ENCODE results near the gene SYNPR. TPM values are rescaled to one million over a fixed set of nuclear protein-coding genes. Genes with fewer than 3 reads are reported as not detected.

SYNPR gene
- polyA plus RNA-seq, 3 donors: not detected

- Histone ChIP-seq H3K4me1 (ENCODE audit: control insufficient read depth in 1 of 2, insufficient read depth in 2 of 2, low read length in 2 of 2) (no peaks in the 10 kb centered on the region), H3K27me3 (ENCODE audit: control insufficient read depth in 2 of 2, insufficient read depth in 2 of 2, low read length in 2 of 2) (no peaks in the 10 kb centered on the region), H4K20me1 (ENCODE audit: insufficient read depth, low read length) (no peaks in the 10 kb centered on the region), H3K27ac (ENCODE audit: low read depth in 1 of 2, low read length in 2 of 2) (no peak overlapping the region), H3K4me3 (replicated peaks in 1 of 3; ENCODE audit: low read depth in 2 of 3, low read length in 3 of 3) (no peak overlapping the region), H3K36me3 (replicated peaks in 1 of 2; ENCODE audit: control insufficient read depth in 1 of 2, insufficient read depth in 2 of 2, low read length in 2 of 2) (no peaks in the 10 kb centered on the region), H3K4me2 (replicated peaks; ENCODE audit: extremely low read depth, low read length, poor library complexity, severe bottlenecking) (no peak overlapping the region), H3K9me3 (replicated peaks in 1 of 2; ENCODE audit: control insufficient read depth in 1 of 2, insufficient read depth in 1 of 2, low read length in 2 of 2) (no peaks in the 10 kb centered on the region), H3K79me2 (ENCODE audit: insufficient read depth, low read length) (no peaks in the 10 kb centered on the region), H3K9ac (ENCODE audit: insufficient read depth, low read length, poor library complexity, severe bottlenecking) (no peak overlapping the region), H2AFZ (ENCODE audit: insufficient read depth, low read depth, low read length, poor library complexity, severe bottlenecking) (no peak overlapping the region)
- WGBS (ENCODE audit: insufficient coverage): 96% methylated on average over 2 of the region's 4 CpGs
- peaks cover 0 to 1% (median 0%) of the 10 kb centered on the region in 3 donors for H3K27me3 Mint-ChIP-seq (ENCODE audit: low read depth in 3 of 3)
- peaks cover 0 to 5% (median 0%) of the 10 kb centered on the region in 7 donors for H3K9me3 Mint-ChIP-seq
- H3K27ac Mint-ChIP-seq: peak overlapping the region in 1 of 7 donors; percentile 14
- no peak for DNase-seq
- H3K36me3 Mint-ChIP-seq: no peaks in the 10 kb centered on the region
- H3K4me1 Mint-ChIP-seq: no peaks in the 10 kb centered on the region
- intact Hi-C loops (cut with micrococcal nuclease): no loop called here
- TF ChIP-seq, protein P1, sequence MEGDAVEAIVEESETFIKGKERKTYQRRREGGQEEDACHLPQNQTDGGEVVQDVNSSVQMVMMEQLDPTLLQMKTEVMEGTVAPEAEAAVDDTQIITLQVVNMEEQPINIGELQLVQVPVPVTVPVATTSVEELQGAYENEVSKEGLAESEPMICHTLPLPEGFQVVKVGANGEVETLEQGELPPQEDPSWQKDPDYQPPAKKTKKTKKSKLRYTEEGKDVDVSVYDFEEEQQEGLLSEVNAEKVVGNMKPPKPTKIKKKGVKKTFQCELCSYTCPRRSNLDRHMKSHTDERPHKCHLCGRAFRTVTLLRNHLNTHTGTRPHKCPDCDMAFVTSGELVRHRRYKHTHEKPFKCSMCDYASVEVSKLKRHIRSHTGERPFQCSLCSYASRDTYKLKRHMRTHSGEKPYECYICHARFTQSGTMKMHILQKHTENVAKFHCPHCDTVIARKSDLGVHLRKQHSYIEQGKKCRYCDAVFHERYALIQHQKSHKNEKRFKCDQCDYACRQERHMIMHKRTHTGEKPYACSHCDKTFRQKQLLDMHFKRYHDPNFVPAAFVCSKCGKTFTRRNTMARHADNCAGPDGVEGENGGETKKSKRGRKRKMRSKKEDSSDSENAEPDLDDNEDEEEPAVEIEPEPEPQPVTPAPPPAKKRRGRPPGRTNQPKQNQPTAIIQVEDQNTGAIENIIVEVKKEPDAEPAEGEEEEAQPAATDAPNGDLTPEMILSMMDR (IDR thresholded peaks at IDR 0.05): no peak
- H3K4me3 Mint-ChIP-seq: no peak overlapping the region
Measured at GRCh38 chr3:63609834-63610233, 331.7 kb downstream of the SYNPR start.

- H2AFZ ChIP-seq (ENCODE audit: insufficient read depth, low read depth, low read length, poor library complexity, severe bottlenecking): no peak overlapping the region
- H3K4me3 ChIP-seq (replicated peaks in 1 of 3; ENCODE audit: low read depth in 2 of 3, low read length in 3 of 3): no peak overlapping the region
- WGBS (ENCODE audit: insufficient coverage): no CpG with 5 or more reads among the region's 1 CpG
- no peak overlapping the region for H3K4me2 ChIP-seq (replicated peaks; ENCODE audit: extremely low read depth, low read length, poor library complexity, severe bottlenecking)
- no peaks in the 10 kb centered on the region for H4K20me1 ChIP-seq (ENCODE audit: insufficient read depth, low read length)
- no peak for DNase-seq
- no peaks in the 10 kb centered on the region for H3K36me3 ChIP-seq (replicated peaks in 1 of 2; ENCODE audit: control insufficient read depth in 1 of 2, insufficient read depth in 2 of 2, low read length in 2 of 2)
- no peaks in the 10 kb centered on the region for H3K79me2 ChIP-seq (ENCODE audit: insufficient read depth, low read length)
- no peak overlapping the region for H3K27ac ChIP-seq (ENCODE audit: low read depth in 1 of 2, low read length in 2 of 2)
- H3K4me1 ChIP-seq (ENCODE audit: control insufficient read depth in 1 of 2, insufficient read depth in 2 of 2, low read length in 2 of 2): no peaks in the 10 kb centered on the region
- H3K27me3 ChIP-seq (ENCODE audit: control insufficient read depth in 2 of 2, insufficient read depth in 2 of 2, low read length in 2 of 2): no peaks in the 10 kb centered on the region
- intact Hi-C loops (cut with micrococcal nuclease): no loop called here
- H3K9me3 ChIP-seq (replicated peaks in 1 of 2; ENCODE audit: control insufficient read depth in 1 of 2, insufficient read depth in 1 of 2, low read length in 2 of 2): no peaks in the 10 kb centered on the region
- Mint-ChIP-seq H3K9me3 (peaks cover 0 to 7% (median 0%) of the 10 kb centered on the region in 7 donors), H3K4me3 (no peak overlapping the region), H3K4me1 (no peaks in the 10 kb centered on the region), H3K36me3 (no peaks in the 10 kb centered on the region), H3K27ac (no peak overlapping the region), H3K27me3 (ENCODE audit: low read depth in 3 of 3) (peaks cover 0 to under 1% (median 0%) of the 10 kb centered on the region in 3 donors)
- H3K9ac ChIP-seq (ENCODE audit: insufficient read depth, low read length, poor library complexity, severe bottlenecking): no peak overlapping the region
- TF ChIP-seq, protein P1 (IDR thresholded peaks at IDR 0.05): no peak
Measured at GRCh38 chr3:63611382-63611781, 333.3 kb downstream of the SYNPR start.
